ENCODE data around the gene GMNN.
A peak's percentile ranks its signal among the peaks of the same experiment; 100 is the strongest.

GMNN gene

DNA sequence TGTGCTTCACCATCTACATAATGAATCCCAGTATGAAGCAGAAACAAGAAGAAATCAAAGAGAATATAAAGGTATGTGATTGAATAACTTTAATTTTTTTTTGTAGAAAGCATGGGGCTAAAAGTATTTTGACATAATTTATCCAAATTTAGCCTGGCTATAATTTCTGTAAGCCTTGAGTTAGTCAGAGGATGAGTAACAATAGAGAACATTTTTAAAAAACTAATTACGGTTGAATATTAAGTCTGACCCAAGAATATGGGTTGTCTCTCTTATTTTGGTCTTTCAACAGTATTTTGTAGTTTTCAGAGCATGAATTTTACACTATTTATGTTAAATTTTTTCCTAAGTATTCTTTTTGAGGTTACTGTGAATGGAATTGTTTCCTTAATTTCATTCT lies 2.5 kb downstream of the GMNN start:
- peaks cover 14% of the 10 kb centered on the region for H3K36me3 Mint-ChIP-seq
- H3K4me3 Mint-ChIP-seq = peak overlapping the region; percentile 99
- no peaks in the 10 kb centered on the region for H3K27me3 Mint-ChIP-seq
- peaks cover 26% of the 10 kb centered on the region for H3K4me1 Mint-ChIP-seq (ENCODE audit: low read depth)
- no peaks in the 10 kb centered on the region for H3K9me3 Mint-ChIP-seq (ENCODE audit: low read depth)
- H3K27ac Mint-ChIP-seq = no peak overlapping the region

GRCh38 chr6:24778121-24778520 lies 3.4 kb downstream of the GMNN start:
- H3K9me3 Mint-ChIP-seq (ENCODE audit: low read depth) = no peaks in the 10 kb centered on the region
- H3K27ac Mint-ChIP-seq = no peak overlapping the region
- peaks cover 14% of the 10 kb centered on the region for H3K36me3 Mint-ChIP-seq
- no peaks in the 10 kb centered on the region for H3K27me3 Mint-ChIP-seq
- peak overlapping the region; percentile 41 for H3K4me3 Mint-ChIP-seq
- H3K4me1 Mint-ChIP-seq (ENCODE audit: low read depth) = peaks cover 26% of the 10 kb centered on the region

GRCh38 chr6:24778878-24779277 lies 4.1 kb downstream of the GMNN start:
- H3K9me3 Mint-ChIP-seq (ENCODE audit: low read depth) = no peaks in the 10 kb centered on the region
- H3K4me3 Mint-ChIP-seq = no peak overlapping the region
- no peak overlapping the region for H3K27ac Mint-ChIP-seq
- peaks cover 16% of the 10 kb centered on the region for H3K36me3 Mint-ChIP-seq
- H3K4me1 Mint-ChIP-seq (ENCODE audit: low read depth) = peaks cover 26% of the 10 kb centered on the region
- no peaks in the 10 kb centered on the region for H3K27me3 Mint-ChIP-seq

DNA sequence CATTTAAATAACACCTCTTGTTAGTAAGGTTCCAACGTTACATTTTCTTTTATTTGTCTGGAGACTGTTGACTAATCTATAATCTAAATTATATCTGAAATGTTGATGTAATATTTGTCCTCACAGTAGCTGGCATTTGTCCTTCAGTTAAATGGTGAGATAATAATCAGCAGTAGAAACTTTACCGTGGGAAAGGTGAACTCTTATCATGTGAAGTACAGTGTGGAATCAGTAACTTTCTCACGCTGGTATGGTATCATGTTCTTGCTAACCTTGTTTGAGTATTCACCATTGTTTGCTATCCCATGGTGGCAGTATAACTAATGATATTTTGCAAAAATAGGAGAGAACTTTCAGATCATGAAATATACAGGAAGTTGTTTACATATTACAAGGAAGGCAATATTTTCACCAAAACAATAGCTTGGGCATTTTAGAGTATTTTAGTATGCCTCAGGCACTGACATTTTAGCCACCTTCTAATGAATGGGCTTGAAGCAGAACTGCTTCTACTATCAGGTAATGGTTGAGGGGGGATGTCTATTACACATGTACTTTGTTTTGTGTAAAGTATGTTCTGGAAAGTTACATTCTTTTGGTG lies 4.8 kb downstream of the GMNN start:
- Mint-ChIP-seq H3K9me3 (ENCODE audit: low read depth) (no peaks in the 10 kb centered on the region), H3K27me3 (no peaks in the 10 kb centered on the region), H3K36me3 (peaks cover 19% of the 10 kb centered on the region), H3K27ac (no peak overlapping the region), H3K4me3 (no peak overlapping the region), H3K4me1 (ENCODE audit: low read depth) (peaks cover 26% of the 10 kb centered on the region)

DNA sequence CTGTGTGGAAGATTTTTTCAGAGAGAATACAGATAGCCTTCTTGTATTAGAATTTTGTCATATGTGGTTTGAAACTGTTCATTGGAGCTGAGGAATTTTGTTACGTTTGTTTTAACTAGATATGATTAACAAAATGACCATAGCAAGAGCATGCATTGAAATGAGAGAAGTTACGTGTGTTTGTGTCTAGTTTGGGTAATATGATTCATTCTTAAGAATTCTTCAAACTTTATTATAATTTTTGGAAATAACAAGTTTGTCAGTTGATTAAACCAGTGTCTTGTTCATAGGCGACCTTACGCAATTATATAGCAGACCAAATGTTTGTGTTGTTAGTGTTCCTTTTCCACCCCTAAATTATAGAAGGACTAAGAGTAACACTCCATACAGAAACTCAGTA lies 5.5 kb downstream of the GMNN start:
- H3K4me3 Mint-ChIP-seq = no peak overlapping the region
- H3K27ac Mint-ChIP-seq = no peak overlapping the region
- H3K4me1 Mint-ChIP-seq (ENCODE audit: low read depth) = peaks cover 26% of the 10 kb centered on the region
- H3K27me3 Mint-ChIP-seq = no peaks in the 10 kb centered on the region
- H3K36me3 Mint-ChIP-seq = peaks cover 20% of the 10 kb centered on the region
- H3K9me3 Mint-ChIP-seq (ENCODE audit: low read depth) = no peaks in the 10 kb centered on the region

GRCh38 chr6:24788031-24788665 lies 13.4 kb downstream of the GMNN start:
- Mint-ChIP-seq H3K4me3 (peak overlapping the region; percentile 28), H3K27ac (peak overlapping the region; percentile 72), H3K9me3 (ENCODE audit: low read depth) (no peaks in the 10 kb centered on the region), H3K27me3 (no peaks in the 10 kb centered on the region), H3K4me1 (ENCODE audit: low read depth) (peaks cover 16% of the 10 kb centered on the region), H3K36me3 (peaks cover 21% of the 10 kb centered on the region)

DNA sequence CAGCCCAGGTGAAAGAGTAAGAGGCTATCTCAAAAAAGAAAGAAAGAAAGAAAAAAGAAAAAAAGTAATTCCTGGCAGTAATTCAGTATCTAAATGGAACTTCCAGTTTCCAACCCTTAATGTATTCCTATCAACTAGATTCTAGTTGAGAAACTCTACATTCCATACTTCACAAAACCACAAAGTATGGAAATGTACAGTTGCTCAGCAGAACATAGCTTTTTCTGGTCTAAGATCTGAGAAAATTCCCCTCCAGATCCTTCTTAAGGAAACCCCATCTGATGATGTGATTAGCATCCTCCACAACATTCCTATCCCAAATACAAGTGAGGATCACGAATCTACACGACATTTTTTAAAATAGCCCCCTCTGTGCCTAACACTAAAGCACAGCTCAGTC lies 20.4 kb downstream of the GMNN start:
- Mint-ChIP-seq H3K27me3 (no peaks in the 10 kb centered on the region), H3K27ac (no peak overlapping the region), H3K36me3 (peaks cover 9% of the 10 kb centered on the region), H3K4me1 (ENCODE audit: low read depth) (peaks cover 20% of the 10 kb centered on the region), H3K9me3 (ENCODE audit: low read depth) (no peaks in the 10 kb centered on the region), H3K4me3 (no peak overlapping the region)

DNA sequence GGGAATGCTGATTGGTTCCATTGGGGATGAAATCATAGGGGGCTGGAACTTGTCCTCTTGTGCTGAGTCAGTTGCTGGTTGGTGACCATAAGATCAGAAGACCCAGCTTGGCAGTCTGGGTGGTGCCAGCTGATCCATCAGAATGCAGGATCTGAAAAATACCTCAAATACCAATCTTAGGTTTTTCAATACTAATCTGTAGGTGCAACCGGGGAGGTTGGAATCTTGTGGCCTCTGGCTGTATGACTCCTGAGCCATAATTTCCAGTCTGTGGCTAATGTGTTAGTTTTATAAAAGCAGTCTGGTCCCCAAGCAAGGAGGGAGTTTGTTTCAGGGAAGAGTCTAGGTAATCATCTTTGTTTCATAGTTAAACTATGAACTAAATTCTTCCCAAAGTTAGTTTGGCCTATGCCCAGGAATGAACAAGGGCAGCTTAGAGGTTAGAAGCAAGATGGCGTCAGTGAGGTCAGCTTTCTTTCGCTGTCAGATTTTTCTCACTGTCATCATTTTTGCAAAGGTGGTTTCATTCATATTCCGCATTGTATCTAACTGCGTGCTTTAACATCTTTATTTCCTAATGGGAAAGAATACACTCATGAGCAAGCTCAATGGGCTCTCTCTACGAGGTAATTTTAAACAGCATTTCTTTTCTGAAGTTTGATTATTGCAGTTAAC lies 22.0 kb downstream of the GMNN start:
- Mint-ChIP-seq H3K27me3 (no peaks in the 10 kb centered on the region), H3K27ac (peak overlapping the region; percentile 42), H3K36me3 (peaks cover 11% of the 10 kb centered on the region), H3K9me3 (ENCODE audit: low read depth) (no peaks in the 10 kb centered on the region), H3K4me1 (ENCODE audit: low read depth) (peaks cover 22% of the 10 kb centered on the region), H3K4me3 (no peak overlapping the region)

- Mint-ChIP-seq H3K9me3 (ENCODE audit: low read depth) (no peaks in the 10 kb centered on the region), H3K4me3 (no peak overlapping the region), H3K27ac (peak overlapping the region; percentile 28), H3K36me3 (peaks cover 11% of the 10 kb centered on the region), H3K4me1 (ENCODE audit: low read depth) (peaks cover 22% of the 10 kb centered on the region), H3K27me3 (no peaks in the 10 kb centered on the region)
These were observed 23.0 kb downstream of the GMNN start for GRCh38 chr6:24797596-24798216.

DNA sequence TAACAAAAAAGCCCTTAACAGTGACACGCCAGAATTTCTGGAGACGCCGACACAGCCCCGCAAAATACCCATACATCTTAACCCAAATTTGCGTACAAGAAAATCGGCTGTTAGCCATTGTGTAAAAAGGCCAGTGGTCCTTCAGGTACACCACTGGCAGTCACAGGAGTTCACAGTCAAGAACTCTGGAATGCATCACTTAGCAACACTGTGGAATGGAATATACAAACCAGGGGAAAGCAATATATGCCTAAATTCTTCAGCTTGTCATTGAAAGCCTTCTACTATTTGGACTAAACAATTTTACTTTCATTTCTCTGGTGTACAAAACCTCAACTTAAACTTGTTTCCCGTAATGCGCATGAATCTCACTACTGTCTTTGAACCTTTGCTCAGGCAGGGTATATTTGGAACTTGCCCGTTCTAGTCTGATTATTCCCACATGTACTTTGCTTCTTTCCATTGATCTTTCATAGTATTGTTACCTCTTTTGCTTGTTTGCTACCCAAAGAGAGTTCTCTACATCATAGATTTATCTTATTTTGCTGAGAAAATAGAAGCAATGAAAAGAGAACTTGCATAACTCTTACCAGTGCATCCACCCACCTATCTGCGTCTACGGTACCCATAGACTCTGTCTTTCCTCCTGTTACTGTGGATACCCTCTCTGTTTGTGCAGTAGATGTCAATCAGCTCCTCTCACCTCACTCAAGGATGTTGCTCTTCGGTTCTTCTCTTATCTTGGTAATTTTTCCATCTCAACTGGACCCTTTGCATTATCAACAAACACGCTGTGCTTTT lies 24.2 kb downstream of the GMNN start, which contains the start of gene ARMH2:
ARMH2 (minus strand) TSS at position 178 of the 801 bp plus-strand sequence; CDS start at position 118, 60 bp downstream.
- peaks cover 22% of the 10 kb centered on the region for H3K4me1 Mint-ChIP-seq (ENCODE audit: low read depth)
- no peak within 1 kb of the TSS for H3K4me3 Mint-ChIP-seq
- H3K36me3 Mint-ChIP-seq = peaks cover 10% of the 10 kb centered on the region
- no peaks in the 10 kb centered on the region for H3K9me3 Mint-ChIP-seq (ENCODE audit: low read depth)
- no peaks in the 10 kb centered on the region for H3K27me3 Mint-ChIP-seq
- H3K27ac Mint-ChIP-seq = peak within 1 kb of the TSS; percentile 54

GRCh38 chr6:24799541-24799915 lies 24.8 kb downstream of the GMNN start:
- H3K9me3 Mint-ChIP-seq (ENCODE audit: low read depth) = no peaks in the 10 kb centered on the region
- H3K4me1 Mint-ChIP-seq (ENCODE audit: low read depth) = peaks cover 22% of the 10 kb centered on the region
- H3K27me3 Mint-ChIP-seq = no peaks in the 10 kb centered on the region
- H3K36me3 Mint-ChIP-seq = peaks cover 10% of the 10 kb centered on the region
- H3K4me3 Mint-ChIP-seq = no peak overlapping the region
- peak overlapping the region; percentile 54 for H3K27ac Mint-ChIP-seq

DNA sequence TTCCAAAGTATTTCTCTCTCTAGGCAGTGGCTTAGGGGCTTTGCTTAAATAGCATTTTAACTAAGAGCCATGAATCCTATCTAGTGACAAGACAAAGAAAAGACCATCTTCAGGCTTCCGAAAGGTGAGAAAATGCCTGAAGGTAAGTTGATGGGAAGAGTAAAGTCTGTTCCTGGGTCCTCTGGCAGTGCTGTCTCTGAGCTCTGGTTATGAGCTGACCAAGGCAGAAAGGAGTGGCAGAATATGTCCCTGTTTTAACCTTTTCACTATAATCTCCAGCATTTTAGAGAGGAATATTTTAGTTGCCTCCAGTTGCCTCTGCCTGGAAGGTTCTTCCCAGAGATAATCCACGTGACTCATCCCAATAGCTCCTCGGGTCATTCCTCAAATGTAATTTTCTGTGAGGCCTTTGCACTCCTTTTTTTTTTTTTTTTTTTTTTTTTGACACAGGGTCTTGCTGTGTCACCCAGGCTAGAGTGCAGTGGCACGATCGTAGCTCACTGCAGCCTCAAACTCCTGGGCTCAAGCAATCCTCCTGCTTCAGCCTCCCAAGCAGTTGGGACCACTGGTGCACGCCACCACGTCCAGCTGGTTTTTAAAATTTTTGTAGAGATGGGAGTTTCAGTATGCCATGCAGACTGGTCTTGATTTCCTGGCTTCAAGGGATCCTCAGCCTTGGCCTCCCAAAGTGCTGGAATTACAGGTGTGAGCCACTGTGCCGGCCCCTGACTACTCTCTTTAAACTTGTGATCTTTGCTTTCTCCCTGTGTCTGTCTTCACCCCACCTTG lies 27.7 kb downstream of the GMNN start:
- no peaks in the 10 kb centered on the region for H3K9me3 Mint-ChIP-seq (ENCODE audit: low read depth)
- peaks cover 11% of the 10 kb centered on the region for H3K4me1 Mint-ChIP-seq (ENCODE audit: low read depth)
- H3K4me3 Mint-ChIP-seq = no peak overlapping the region
- H3K27me3 Mint-ChIP-seq = no peaks in the 10 kb centered on the region
- peaks cover 10% of the 10 kb centered on the region for H3K36me3 Mint-ChIP-seq
- H3K27ac Mint-ChIP-seq = peak overlapping the region; percentile 83

DNA sequence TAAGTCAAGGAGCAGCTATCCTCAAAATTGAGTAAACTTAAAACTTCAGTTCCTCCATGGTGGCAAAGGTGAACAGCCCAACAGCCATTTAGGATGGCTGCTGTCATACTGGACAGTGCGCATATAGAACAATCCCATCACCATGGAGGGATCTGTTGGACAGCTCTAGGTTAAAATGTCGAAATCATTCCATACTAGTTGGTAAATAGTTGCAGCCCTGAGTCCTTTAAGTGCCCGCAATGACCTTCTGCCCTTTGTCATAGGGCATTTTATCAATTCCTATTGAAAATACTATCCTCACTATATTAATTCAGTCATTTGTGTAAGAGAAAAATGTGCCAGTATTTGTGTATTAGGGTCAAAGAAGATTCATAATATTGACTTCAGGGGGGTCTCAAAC lies 32.8 kb downstream of the GMNN start:
- H3K36me3 Mint-ChIP-seq = peaks cover 4% of the 10 kb centered on the region
- H3K27me3 Mint-ChIP-seq = no peaks in the 10 kb centered on the region
- H3K4me3 Mint-ChIP-seq = no peak overlapping the region
- H3K27ac Mint-ChIP-seq = peak overlapping the region; percentile 51
- peaks cover 2% of the 10 kb centered on the region for H3K4me1 Mint-ChIP-seq (ENCODE audit: low read depth)
- H3K9me3 Mint-ChIP-seq (ENCODE audit: low read depth) = no peaks in the 10 kb centered on the region

DNA sequence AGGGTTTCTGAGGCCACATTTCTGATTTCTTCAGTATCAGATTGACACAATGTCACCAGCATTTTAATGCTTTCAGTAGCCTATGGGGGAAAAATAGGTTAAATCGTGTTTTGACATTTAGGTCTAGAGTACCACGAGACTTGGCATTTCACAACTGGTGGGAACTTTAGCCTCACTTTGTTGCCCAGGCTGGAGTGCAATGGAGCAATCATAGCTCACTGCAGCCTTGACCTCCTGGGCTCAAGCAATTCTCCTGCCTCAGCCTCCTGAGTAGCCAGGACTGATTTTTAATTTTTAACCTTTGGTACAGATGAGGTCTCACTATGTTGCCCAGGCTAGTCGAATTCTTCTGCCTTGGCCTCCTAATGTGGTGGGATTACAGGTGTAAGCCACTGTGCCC lies 35.0 kb downstream of the GMNN start:
- Mint-ChIP-seq H3K27me3 (no peaks in the 10 kb centered on the region), H3K9me3 (ENCODE audit: low read depth) (no peaks in the 10 kb centered on the region), H3K4me1 (ENCODE audit: low read depth) (peaks cover 2% of the 10 kb centered on the region), H3K27ac (peak overlapping the region; percentile 85), H3K4me3 (no peak overlapping the region), H3K36me3 (peaks cover 4% of the 10 kb centered on the region)

All from activated naive CD8-positive, alpha-beta T cell (primary cell).